HCT116 (cell line): ENCODE results near the gene SERTAD4. TPM values are rescaled to one million over a fixed set of nuclear protein-coding genes. Genes with fewer than 3 reads are reported as not detected.

Experiments
- ATAC-seq: fragments of 200-7000 bp; cut with Tn5 transposase; 2 replicates; pipeline ENCODE4 v1.9.1; 2020; ENCODE audit warnings: mild to moderate bottlenecking, moderate library complexity
- BruUV-seq: library from RNA; stranded (reverse); fragments of 400-500 nt; replicated peaks from 2 replicates; lab custom pipeline; 2021; lab: Mats Ljungman, UMichigan
- CTCF ChIA-PET: fragments of 300-600 bp; sonication (Branson Sonifier 250); formaldehyde crosslinking; loops from one replicate; lab custom pipeline; 2021; ENCODE audit warnings: antibody characterized with exemption; lab: Charles Lee
- POLR2A ChIA-PET: fragments of 300-600, 350-600 bp; sonication (Branson Sonifier 250); formaldehyde crosslinking; loops from one replicate; lab custom pipeline; 2021; ENCODE audit warnings: antibody characterized with exemption; lab: Charles Lee
- RAD21 ChIA-PET, 2 experiments: fragments of 300-600 bp; sonication (Branson Sonifier 250); formaldehyde crosslinking; loops; one replicate each; lab custom pipeline; 2023; ENCODE audit warnings: low total read pairs in 2 of 2; ENCODE audit not compliant: uncharacterized antibody in 2 of 2, unreplicated experiment in 2 of 2, low non-redundant PET in 1 of 2; lab: Charles Lee
- DNase-seq: peaks from one replicate; pipeline ENCODE4 v3.0.0-alpha.2; 2010; ENCODE audit warnings: low read depth, low spot score
- H2AFZ ChIP-seq: fragments of 200-600 bp; shearing (Covaris generic), sonication (generic); 2 replicates; pipeline ENCODE4 v1.6.1; 2017; ENCODE audit warnings: low read depth, mixed run types, mixed read lengths, antibody characterized with exemption, low read length; ENCODE audit not compliant: poor library complexity, severe bottlenecking
- H3K27ac ChIP-seq: 2 replicates; pipeline ENCODE4 v1.5.1; 2012; ENCODE audit warnings: low read depth, low read length
- H3K27me3 ChIP-seq: fragments of 200-600 bp; sonication (generic); 2 replicates; pipeline ENCODE4 v1.6.1; 2016; ENCODE audit warnings: mixed run types, low read length, mixed read lengths; ENCODE audit not compliant: insufficient read depth
- H3K36me3 ChIP-seq, 2 experiments: fragments of 200-500 bp in 1 of 2; fragments of 200-600 bp in 1 of 2; sonication (Bioruptor generic) in 1 of 2; sonication (generic) in 1 of 2; 2 replicates each; pipeline versions ENCODE4 v1.5.1 to v1.6.1; 2014 to 2016; ENCODE audit warnings: low read length in 2 of 2, inconsistent platforms in 1 of 2, mixed read lengths in 1 of 2, mixed run types in 1 of 2; ENCODE audit not compliant: insufficient read depth in 2 of 2, control insufficient read depth in 1 of 2
- H3K4me1 ChIP-seq, 2 experiments: fragments of 200-600 bp in 1 of 2; sonication (generic) in 1 of 2; 2 replicates each; pipeline versions ENCODE4 v1.5.1 to v1.6.1; 2012 to 2017; ENCODE audit warnings: low read length in 2 of 2, inconsistent platforms in 1 of 2, mild to moderate bottlenecking in 1 of 2, mixed read lengths in 1 of 2, mixed run types in 1 of 2, moderate library complexity in 1 of 2; ENCODE audit not compliant: insufficient read depth in 2 of 2, control insufficient read depth in 1 of 2
- H3K4me2 ChIP-seq: fragments of 200-600 bp; sonication (generic); 2 replicates; pipeline ENCODE4 v1.6.1; 2017; ENCODE audit warnings: mixed run types, low read length, mixed read lengths
- H3K4me3 ChIP-seq, 2 experiments: fragments of 200-600 bp in 1 of 2; sonication (generic) in 1 of 2; replicated peaks in 1 of 2; 2 replicates each; pipeline ENCODE4 v1.5.1; 2011 to 2016; ENCODE audit warnings: low read length in 2 of 2, control low read depth in 1 of 2, low read depth in 1 of 2, mild to moderate bottlenecking in 1 of 2, mixed read lengths in 1 of 2, mixed run types in 1 of 2
- H3K79me2 ChIP-seq: fragments of 200-600 bp; sonication (generic); 2 replicates; pipeline ENCODE4 v1.6.1; 2017; ENCODE audit warnings: mild to moderate bottlenecking, mixed run types, low read length, moderate library complexity, mixed read lengths; ENCODE audit not compliant: insufficient read depth
- H3K9ac ChIP-seq: fragments of 200-600 bp; sonication (generic); 2 replicates; pipeline ENCODE4 v1.6.1; 2016; ENCODE audit warnings: low read length, mixed read lengths
- H3K9me2 ChIP-seq: fragments of 200-600 bp; sonication (generic), shearing (Covaris generic); 2 replicates; pipeline ENCODE4 v1.6.1; 2017; ENCODE audit warnings: mixed run types, mild to moderate bottlenecking, moderate library complexity; ENCODE audit not compliant: insufficient read depth
- H3K9me3 ChIP-seq, 2 experiments: fragments of 200-500 bp in 1 of 2; fragments of 200-600 bp in 1 of 2; sonication (Bioruptor generic) in 1 of 2; sonication (generic) in 1 of 2; 2 replicates each; pipeline ENCODE4 v1.6.1; 2014 to 2017; ENCODE audit warnings: low read length in 2 of 2, mixed read lengths in 2 of 2, inconsistent platforms in 1 of 2, low read depth in 1 of 2, mild to moderate bottlenecking in 1 of 2, mixed run types in 1 of 2, moderate library complexity in 1 of 2; ENCODE audit not compliant: control insufficient read depth in 1 of 2, insufficient read depth in 1 of 2
- H4K20me1 ChIP-seq: fragments of 200-600 bp; sonication (generic), shearing (Covaris generic); 2 replicates; pipeline ENCODE4 v1.6.1; 2017; ENCODE audit warnings: mixed run types, mild to moderate bottlenecking, moderate library complexity; ENCODE audit not compliant: insufficient read depth
- CEBPB ChIP-seq: IDR thresholded peaks from 2 replicates; pipeline ENCODE4 v1.6.1; 2012; ENCODE audit warnings: low read depth
- CTCF ChIP-seq, 3 experiments: fragments of 200-600 bp in 1 of 3; sonication (generic) in 1 of 3; IDR thresholded peaks in 2 of 3; conservative IDR thresholded peaks in 1 of 3; 2 replicates each; pipeline ENCODE4 v1.5.1; 2012 to 2017; ENCODE audit warnings: low read depth in 2 of 3, low read length in 2 of 3, antibody characterized with exemption in 1 of 3, borderline replicate concordance in 1 of 3, control low read depth in 1 of 3, mild to moderate bottlenecking in 1 of 3, mixed read lengths in 1 of 3, mixed run types in 1 of 3, moderate library complexity in 1 of 3; ENCODE audit not compliant: insufficient read depth in 1 of 3
- EGR1 ChIP-seq: IDR thresholded peaks from 2 replicates; pipeline ENCODE4 v1.6.1; 2012; ENCODE audit warnings: low read depth
- EZH2 ChIP-seq: fragments of 200-600 bp; sonication (generic); IDR thresholded peaks from 2 replicates; pipeline ENCODE4 v1.6.1; 2017; ENCODE audit warnings: antibody characterized with exemption, mixed run types
- EZH2phosphoT487 ChIP-seq: fragments of 200-600 bp; IDR thresholded peaks from 2 replicates; pipeline ENCODE4 v1.6.1; 2018; ENCODE audit warnings: antibody characterized with exemption, borderline replicate concordance
- FOSL1 ChIP-seq: IDR thresholded peaks from 2 replicates; pipeline ENCODE4 v1.6.1; 2012; ENCODE audit warnings: low read depth
- JUND ChIP-seq: IDR thresholded peaks from 2 replicates; pipeline ENCODE4 v1.6.1; 2012
- POLR2A ChIP-seq: IDR thresholded peaks from 2 replicates; pipeline ENCODE4 v1.7.0; 2011; ENCODE audit warnings: borderline replicate concordance; ENCODE audit not compliant: insufficient read depth, insufficient read length; ENCODE audit errors: extremely low read depth
- POLR2AphosphoS5 ChIP-seq: IDR thresholded peaks from 2 replicates; pipeline ENCODE4 v1.6.1; 2011; ENCODE audit warnings: mild to moderate bottlenecking, low read depth, low read length, moderate library complexity
- RAD21 ChIP-seq: IDR thresholded peaks from 2 replicates; pipeline ENCODE4 v1.6.1; 2012; ENCODE audit warnings: low read depth, mild to moderate bottlenecking
- REST ChIP-seq: IDR thresholded peaks from 2 replicates; pipeline ENCODE4 v1.6.1; 2012; ENCODE audit warnings: low read depth
- SIN3A ChIP-seq: IDR thresholded peaks from 2 replicates; pipeline ENCODE4 v1.6.1; 2012; ENCODE audit warnings: low read depth
- TCF7L2 ChIP-seq: IDR thresholded peaks from 2 replicates; pipeline ENCODE4 v1.7.0; 2011; ENCODE audit warnings: borderline replicate concordance, inconsistent platforms; ENCODE audit not compliant: insufficient read depth, insufficient read length; ENCODE audit errors: extremely low read depth
- ZNF274 ChIP-seq: fragments of 200-500 bp; sonication (Bioruptor generic); IDR thresholded peaks from 2 replicates; pipeline ENCODE4 v1.6.1; 2014; ENCODE audit warnings: mild to moderate bottlenecking, low read depth, low read length, inconsistent platforms
- intact Hi-C: fragments of 100-400 bp; cut with micrococcal nuclease; formaldehyde crosslinking; loops from 2 replicates; pipeline ENCODE4 v1.10.0; 2022
- total RNA-seq: library from RNA; stranded (reverse); gene quantifications from one replicate; pipeline ENCODE4 v1.2.1, GENCODE V29; 2021; ENCODE audit not compliant: unreplicated experiment
- TF ChIP-seq, protein P1 (sequence below): IDR thresholded peaks from 2 replicates; pipeline ENCODE4 v1.6.1; 2011; ENCODE audit warnings: mild to moderate bottlenecking, low read length, moderate library complexity; ENCODE audit not compliant: insufficient replicate concordance; ENCODE audit errors: extremely low read depth
- TF ChIP-seq, protein P2 (sequence below): IDR thresholded peaks from 2 replicates; pipeline ENCODE4 v1.6.1; 2012

SERTAD4 gene
- total RNA-seq, 1 experiment from 2014 or later = 0.07 TPM

- no peak for DNase-seq
- peaks cover 9 to 18% of the 10 kb centered on the region in 2 experiments; a peak in 3 of 4 replicates for H3K4me1 ChIP-seq
- peaks cover 22% of the 10 kb centered on the region for H3K27me3 ChIP-seq
- H3K9me2 ChIP-seq = no peaks in the 10 kb centered on the region
- intact Hi-C loops = no loop called here
- no peaks in the 10 kb centered on the region for H4K20me1 ChIP-seq
- TF ChIP-seq REST (no peak), RAD21 (no peak), FOSL1 (no peak), JUND (no peak), POLR2A (no peak), CTCF (IDR thresholded peaks at IDR 0.05 in 2 of 3, conservative IDR thresholded peaks at IDR 0.05 in 1 of 3; ENCODE audit: borderline replicate concordance in 1 of 3, insufficient read depth in 1 of 3, low read depth in 2 of 3, low read length in 2 of 3) (no peak), EZH2phosphoT487 (no peak), SIN3A (no peak), ZNF274 (no peak), TCF7L2 (no peak), CEBPB (no peak), POLR2AphosphoS5 (no peak), EZH2 (no peak), EGR1 (no peak)
- TF ChIP-seq, protein P1, sequence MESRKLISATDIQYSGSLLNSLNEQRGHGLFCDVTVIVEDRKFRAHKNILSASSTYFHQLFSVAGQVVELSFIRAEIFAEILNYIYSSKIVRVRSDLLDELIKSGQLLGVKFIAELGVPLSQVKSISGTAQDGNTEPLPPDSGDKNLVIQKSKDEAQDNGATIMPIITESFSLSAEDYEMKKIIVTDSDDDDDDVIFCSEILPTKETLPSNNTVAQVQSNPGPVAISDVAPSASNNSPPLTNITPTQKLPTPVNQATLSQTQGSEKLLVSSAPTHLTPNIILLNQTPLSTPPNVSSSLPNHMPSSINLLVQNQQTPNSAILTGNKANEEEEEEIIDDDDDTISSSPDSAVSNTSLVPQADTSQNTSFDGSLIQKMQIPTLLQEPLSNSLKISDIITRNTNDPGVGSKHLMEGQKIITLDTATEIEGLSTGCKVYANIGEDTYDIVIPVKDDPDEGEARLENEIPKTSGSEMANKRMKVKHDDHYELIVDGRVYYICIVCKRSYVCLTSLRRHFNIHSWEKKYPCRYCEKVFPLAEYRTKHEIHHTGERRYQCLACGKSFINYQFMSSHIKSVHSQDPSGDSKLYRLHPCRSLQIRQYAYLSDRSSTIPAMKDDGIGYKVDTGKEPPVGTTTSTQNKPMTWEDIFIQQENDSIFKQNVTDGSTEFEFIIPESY = no peak
- TF ChIP-seq, protein P2, sequence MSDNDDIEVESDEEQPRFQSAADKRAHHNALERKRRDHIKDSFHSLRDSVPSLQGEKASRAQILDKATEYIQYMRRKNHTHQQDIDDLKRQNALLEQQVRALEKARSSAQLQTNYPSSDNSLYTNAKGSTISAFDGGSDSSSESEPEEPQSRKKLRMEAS = no peak
- peak overlapping the region; percentile 91 for H2AFZ ChIP-seq
- no peak overlapping the region for H3K9ac ChIP-seq
- ChIA-PET CTCF (interaction anchor here (1.0 kb wide), 1 partner anchor 11 kb away, joined by 3 read pairs; no protein-coding TSS in a partner anchor), POLR2A (interaction anchor here (1.4 kb wide), 1 partner anchor 123 kb away, joined by 3 read pairs; no protein-coding TSS in a partner anchor), RAD21 (no interaction called here)
- no peaks in the 10 kb centered on the region for H3K79me2 ChIP-seq
- peak overlapping the region; percentile 66 for H3K4me2 ChIP-seq
- no TSS peak for BruUV-seq
- H3K4me3 ChIP-seq = peak overlapping the region; percentile 17 to 48; a peak in 3 of 4 replicates
- H3K36me3 ChIP-seq = no peaks in the 10 kb centered on the region
- ATAC-seq = peak; percentile 73
- no peaks in the 10 kb centered on the region for H3K9me3 ChIP-seq
- H3K27ac ChIP-seq = no peak overlapping the region
Measured at GRCh38 chr1:210250665-210250997, 18.0 kb downstream of the SERTAD4 start.
